Liver (tissue), 9 donors: ENCODE results near the gene TNFRSF6B. TPM values are rescaled to one million over a fixed set of nuclear protein-coding genes. Genes with fewer than 3 reads are reported as not detected.
A peak's percentile ranks its signal among the peaks of the same experiment; 100 is the strongest.

Experiments used
- DNase-seq: peaks from one replicate; pipeline ENCODE4 v3.0.0-alpha.2; 2017; ENCODE audit warnings: low spot score
- H3K27ac ChIP-seq, 2 donors: one replicate each; pipeline ENCODE4 v1.7.0; 2013; ENCODE audit warnings: inconsistent platforms in 2 of 2, low read length in 2 of 2, control low read depth in 1 of 2, low read depth in 1 of 2, mild to moderate bottlenecking in 1 of 2
- H3K27me3 ChIP-seq, 4 donors: one replicate each; pipeline versions ENCODE4 v1.6.1 to v1.7.0; 2013; ENCODE audit warnings: low read length in 3 of 4, inconsistent platforms in 1 of 4, mild to moderate bottlenecking in 1 of 4, moderate library complexity in 1 of 4; ENCODE audit not compliant: control insufficient read depth in 4 of 4, insufficient read depth in 4 of 4
- H3K36me3 ChIP-seq, 4 donors: one replicate each; pipeline versions ENCODE4 v1.6.1 to v1.7.0; 2013; ENCODE audit warnings: low read length in 3 of 4, mild to moderate bottlenecking in 3 of 4, low read depth in 1 of 4, moderate library complexity in 1 of 4; ENCODE audit not compliant: control insufficient read depth in 4 of 4, insufficient read depth in 3 of 4
- H3K4me1 ChIP-seq, 4 donors: one replicate each; pipeline versions ENCODE4 v1.6.1 to v1.7.0; 2013; ENCODE audit warnings: low read length in 3 of 4, mild to moderate bottlenecking in 3 of 4, moderate library complexity in 1 of 4; ENCODE audit not compliant: control insufficient read depth in 4 of 4, insufficient read depth in 4 of 4
- H3K4me3 ChIP-seq, 3 donors: one replicate each; pipeline versions ENCODE4 v1.6.1 to v1.7.0; 2013; ENCODE audit warnings: low read length in 3 of 3, control low read depth in 1 of 3, low read depth in 1 of 3, mild to moderate bottlenecking in 1 of 3
- H3K9ac ChIP-seq, 2 donors: one replicate each; pipeline ENCODE4 v1.7.0; 2013; ENCODE audit warnings: low read length in 2 of 2, mild to moderate bottlenecking in 2 of 2, moderate library complexity in 2 of 2, control low read depth in 1 of 2, low read depth in 1 of 2
- H3K9me3 ChIP-seq, 4 donors: one replicate each; pipeline versions ENCODE4 v1.6.1 to v1.7.0; 2013; ENCODE audit warnings: low read length in 3 of 4; ENCODE audit not compliant: control insufficient read depth in 4 of 4
- ATF3 ChIP-seq: IDR thresholded peaks from 2 replicates; pipeline ENCODE4 v1.6.1; 2016; ENCODE audit warnings: antibody characterized with exemption
- CTCF ChIP-seq: fragments of 150-350 bp; IDR thresholded peaks from 2 replicates; pipeline ENCODE4 v1.5.1; 2017; ENCODE audit warnings: improper control_type of control experiment, low read depth, low read length; ENCODE audit not compliant: missing input control
- EGR1 ChIP-seq, 2 donors: IDR thresholded peaks; 2 replicates each; pipeline ENCODE4 v1.6.1; 2016 to 2018; ENCODE audit warnings: antibody characterized with exemption in 2 of 2, low read depth in 2 of 2
- FOXA1 ChIP-seq: IDR thresholded peaks from 2 replicates; pipeline ENCODE4 v1.6.1; 2016; ENCODE audit warnings: antibody characterized with exemption
- FOXA2 ChIP-seq: IDR thresholded peaks from 2 replicates; pipeline ENCODE4 v1.6.1; 2016; ENCODE audit warnings: antibody characterized with exemption
- GABPA ChIP-seq, 2 donors: IDR thresholded peaks in 1 of 2; conservative IDR thresholded peaks in 1 of 2; 2 replicates each; pipeline ENCODE4 v1.6.1; 2016; ENCODE audit warnings: antibody characterized with exemption in 2 of 2, mild to moderate bottlenecking in 1 of 2, moderate library complexity in 1 of 2
- HNF4A ChIP-seq, 2 donors: conservative IDR thresholded peaks; 2 replicates each; pipeline ENCODE4 v1.6.1; 2016; ENCODE audit warnings: antibody characterized with exemption in 2 of 2, mild to moderate bottlenecking in 2 of 2
- HNF4G ChIP-seq: IDR thresholded peaks from 2 replicates; pipeline ENCODE4 v1.6.1; 2016; ENCODE audit warnings: antibody characterized with exemption
- JUND ChIP-seq, 2 donors: IDR thresholded peaks; 2 replicates each; pipeline ENCODE4 v1.6.1; 2016; ENCODE audit warnings: antibody characterized with exemption in 2 of 2
- MAX ChIP-seq: IDR thresholded peaks from 2 replicates; pipeline ENCODE4 v1.6.1; 2016; ENCODE audit warnings: antibody characterized with exemption
- NR2F2 ChIP-seq: IDR thresholded peaks from 2 replicates; pipeline ENCODE4 v1.6.1; 2016; ENCODE audit warnings: antibody characterized with exemption
- RAD21 ChIP-seq, 2 donors: IDR thresholded peaks; 2 replicates each; pipeline ENCODE4 v1.6.1; 2016; ENCODE audit warnings: antibody characterized with exemption in 2 of 2, mild to moderate bottlenecking in 2 of 2
- REST ChIP-seq: IDR thresholded peaks from 2 replicates; pipeline ENCODE4 v1.6.1; 2016; ENCODE audit warnings: antibody characterized with exemption, mild to moderate bottlenecking
- RXRA ChIP-seq, 2 donors: IDR thresholded peaks; 2 replicates each; pipeline ENCODE4 v1.6.1; 2017 to 2018; ENCODE audit warnings: antibody characterized with exemption in 2 of 2, mild to moderate bottlenecking in 1 of 2
- SP1 ChIP-seq: IDR thresholded peaks from 2 replicates; pipeline ENCODE4 v1.6.1; 2018; ENCODE audit warnings: antibody characterized with exemption, mild to moderate bottlenecking
- TAF1 ChIP-seq: conservative IDR thresholded peaks from 2 replicates; pipeline ENCODE4 v1.6.1; 2016; ENCODE audit warnings: antibody characterized with exemption, mild to moderate bottlenecking
- YY1 ChIP-seq: IDR thresholded peaks from 2 replicates; pipeline ENCODE4 v1.6.1; 2016; ENCODE audit warnings: antibody characterized with exemption, mild to moderate bottlenecking
- ZBTB33 ChIP-seq: IDR thresholded peaks from 2 replicates; pipeline ENCODE4 v1.6.1; 2016; ENCODE audit warnings: antibody characterized with exemption
- WGBS: extraction: QIAGEN DNeasy Blood & Tissue Kit; methylation state at CpG from one replicate; pipeline ENCODE4 v1.1.7; 2013; 5-methylcytosine and 5-hydroxymethylcytosine counted together
- polyA plus RNA-seq, 2 donors: library from polyadenylated mRNA; stranded (reverse) in 1 of 2; unstranded in 1 of 2; fragments of 200-250 nt in 1 of 2; fragments of >200 nt in 1 of 2; fragmentation: Nextera tagmentation in 1 of 2; extraction: Ambion mirVana in 1 of 2; gene quantifications; one replicate each; pipeline versions ENCODE4 v1.2.1 to v1.2.3, GENCODE V29; 2013 to 2015
- total RNA-seq, 2 donors: library from RNA; depleted of rRNA; stranded (reverse); fragments of >200 nt; gene quantifications; one replicate each; pipeline ENCODE4 v1.2.3, GENCODE V29; 2014
- donor health status: healthy.
- donor health status: healthy.
- donor health status: healthy.
- donor health status: healthy.
- donor health status: healthy.

The TNFRSF6B gene
- total and polyA plus RNA-seq, 4 donors = 0.09 to 0.73 TPM; not detected in 2

GRCh38 chr20:63733579-63734081, 37.2 kb downstream of the TNFRSF6B start:
- DNase-seq = no peak
- Histone ChIP-seq H3K4me1 (peaks cover 6 to 63% (median 47%) of the 10 kb centered on the region in 4 donors), H3K4me3 (no peak overlapping the region), H3K27me3 (no peaks in the 10 kb centered on the region), H3K36me3 (no peaks in the 10 kb centered on the region), H3K9me3 (no peaks in the 10 kb centered on the region), H3K9ac (no peak overlapping the region), H3K27ac (peak overlapping the region in 1 of 2 donors; percentile 64)
- WGBS = 91% methylated on average over 18 of the region's 18 CpGs
- TF ChIP-seq MAX = no peak
- no peak for TF ChIP-seq EGR1 (IDR thresholded peaks at IDR 0.05; ENCODE audit: low read depth in 2 of 2)
- TF ChIP-seq ZBTB33 = no peak
- no peak for TF ChIP-seq YY1
- TF ChIP-seq REST = no peak
- TF ChIP-seq HNF4A (conservative IDR thresholded peaks at IDR 0.05) = no peak
- no peak for TF ChIP-seq FOXA2
- no peak for TF ChIP-seq JUND (IDR thresholded peaks at IDR 0.05)
- no peak for TF ChIP-seq RAD21 (IDR thresholded peaks at IDR 0.05)
- no peak for TF ChIP-seq NR2F2

- Histone ChIP-seq H3K4me3 (peak overlapping the region; percentile 50 to 86 (median 54)), H3K27ac (peak overlapping the region; percentile 33 to 64), H3K36me3 (no peaks in the 10 kb centered on the region), H3K4me1 (peaks cover 6 to 65% (median 42%) of the 10 kb centered on the region in 4 donors), H3K9ac (no peak overlapping the region), H3K9me3 (no peaks in the 10 kb centered on the region), H3K27me3 (no peaks in the 10 kb centered on the region)
- WGBS = 41% methylated on average over 25 of the region's 25 CpGs
- DNase-seq = peak; percentile 63
- no peak for TF ChIP-seq ZBTB33
- peak; percentile 99 for TF ChIP-seq RXRA (IDR thresholded peaks at IDR 0.05)
- TF ChIP-seq RAD21 (IDR thresholded peaks at IDR 0.05) = peak in 1 of 2 donors; percentile 56
- peak; percentile 96 for TF ChIP-seq SP1
- TF ChIP-seq FOXA1 = no peak
- TF ChIP-seq GABPA (IDR thresholded peaks at IDR 0.05 in 1 of 2, conservative IDR thresholded peaks at IDR 0.05 in 1 of 2) = peak in 1 of 2 donors; percentile 60
- TF ChIP-seq CTCF = no peak
- TF ChIP-seq HNF4A (conservative IDR thresholded peaks at IDR 0.05) = peak; percentile 100
- TF ChIP-seq EGR1 (IDR thresholded peaks at IDR 0.05; ENCODE audit: low read depth in 2 of 2) = peak in 1 of 2 donors; percentile 58
- TF ChIP-seq HNF4G = peak; percentile 100
- TF ChIP-seq NR2F2 = peak; percentile 98
- peak; percentile 51 for TF ChIP-seq TAF1
- TF ChIP-seq ATF3 = peak; percentile 63
- peak; percentile 85 for TF ChIP-seq MAX
Observed at GRCh38 chr20:63734111-63734945, 37.9 kb downstream of the TNFRSF6B start.
